ENCODE results near the gene HSDL2. TPM values are rescaled to one million over a fixed set of nuclear protein-coding genes. Genes with fewer than 3 reads are reported as not detected.

The HSDL2 gene
- polyA plus RNA-seq, 3 donors, result 6.4 to 34.8 (median 26.9) TPM

DNA sequence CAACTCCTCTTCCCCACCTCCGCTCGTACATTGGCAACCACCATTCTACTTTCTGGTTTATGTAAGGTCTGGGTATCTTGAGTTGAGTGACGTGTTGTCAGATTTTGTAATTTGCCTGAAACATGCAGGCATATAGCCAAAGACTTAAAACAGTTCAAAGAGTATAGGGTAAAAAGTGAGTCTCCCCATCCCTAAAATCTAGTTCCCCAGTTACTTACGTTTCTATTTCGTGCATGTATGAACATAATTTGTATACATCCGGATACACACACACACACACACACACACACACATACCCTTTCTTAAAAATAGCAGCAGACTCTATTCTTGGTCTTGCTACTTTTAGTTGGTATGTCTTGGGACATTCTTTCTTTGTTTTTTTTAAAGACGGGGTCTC is 915 bp downstream of the HSDL2 start:
- no peaks in the 10 kb centered on the region for H3K27me3 Mint-ChIP-seq (ENCODE audit: low read depth in 3 of 3)
- peaks cover 2 to 14% of the 10 kb centered on the region in 2 donors for H3K36me3 Mint-ChIP-seq
- H3K79me2 ChIP-seq (ENCODE audit: insufficient read depth, low read length), result peaks cover 53% of the 10 kb centered on the region
- peaks cover 60% of the 10 kb centered on the region for H3K4me1 Mint-ChIP-seq
- 100% methylated on average over 1 of the region's 7 CpGs for WGBS (ENCODE audit: insufficient coverage)
- peak overlapping the region; percentile 81 for H3K4me2 ChIP-seq (replicated peaks; ENCODE audit: extremely low read depth, low read length, poor library complexity, severe bottlenecking)
- peaks cover 0 to 2% (median 0%) of the 10 kb centered on the region in 7 donors for H3K9me3 Mint-ChIP-seq
- DNase-seq, result peak; percentile 25 to 52 (median 31)
- H2AFZ ChIP-seq (ENCODE audit: insufficient read depth, low read depth, low read length, poor library complexity, severe bottlenecking), result peak overlapping the region; percentile 84
- H3K27me3 ChIP-seq (ENCODE audit: control insufficient read depth in 2 of 2, insufficient read depth in 2 of 2, low read length in 2 of 2), result no peaks in the 10 kb centered on the region
- H3K9me3 ChIP-seq (replicated peaks in 1 of 2; ENCODE audit: control insufficient read depth in 1 of 2, insufficient read depth in 1 of 2, low read length in 2 of 2), result no peaks in the 10 kb centered on the region
- H3K9ac ChIP-seq (ENCODE audit: insufficient read depth, low read length, poor library complexity, severe bottlenecking), result peak overlapping the region; percentile 97
- H4K20me1 ChIP-seq (ENCODE audit: insufficient read depth, low read length), result no peaks in the 10 kb centered on the region
- H3K4me3 ChIP-seq (replicated peaks in 1 of 3; ENCODE audit: low read depth in 2 of 3, low read length in 3 of 3), result peak overlapping the region; percentile 90 to 98 (median 92)
- intact Hi-C loops (cut with micrococcal nuclease), result no loop called here
- peaks cover 41 to 55% of the 10 kb centered on the region in 2 donors for H3K4me1 ChIP-seq (ENCODE audit: control insufficient read depth in 1 of 2, insufficient read depth in 2 of 2, low read length in 2 of 2)
- TF ChIP-seq, protein P1, sequence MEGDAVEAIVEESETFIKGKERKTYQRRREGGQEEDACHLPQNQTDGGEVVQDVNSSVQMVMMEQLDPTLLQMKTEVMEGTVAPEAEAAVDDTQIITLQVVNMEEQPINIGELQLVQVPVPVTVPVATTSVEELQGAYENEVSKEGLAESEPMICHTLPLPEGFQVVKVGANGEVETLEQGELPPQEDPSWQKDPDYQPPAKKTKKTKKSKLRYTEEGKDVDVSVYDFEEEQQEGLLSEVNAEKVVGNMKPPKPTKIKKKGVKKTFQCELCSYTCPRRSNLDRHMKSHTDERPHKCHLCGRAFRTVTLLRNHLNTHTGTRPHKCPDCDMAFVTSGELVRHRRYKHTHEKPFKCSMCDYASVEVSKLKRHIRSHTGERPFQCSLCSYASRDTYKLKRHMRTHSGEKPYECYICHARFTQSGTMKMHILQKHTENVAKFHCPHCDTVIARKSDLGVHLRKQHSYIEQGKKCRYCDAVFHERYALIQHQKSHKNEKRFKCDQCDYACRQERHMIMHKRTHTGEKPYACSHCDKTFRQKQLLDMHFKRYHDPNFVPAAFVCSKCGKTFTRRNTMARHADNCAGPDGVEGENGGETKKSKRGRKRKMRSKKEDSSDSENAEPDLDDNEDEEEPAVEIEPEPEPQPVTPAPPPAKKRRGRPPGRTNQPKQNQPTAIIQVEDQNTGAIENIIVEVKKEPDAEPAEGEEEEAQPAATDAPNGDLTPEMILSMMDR (IDR thresholded peaks at IDR 0.05), result no peak
- peak overlapping the region in 1 of 2 donors; percentile 99 for H3K27ac ChIP-seq (ENCODE audit: low read depth in 1 of 2, low read length in 2 of 2)
- H3K36me3 ChIP-seq (replicated peaks in 1 of 2; ENCODE audit: control insufficient read depth in 1 of 2, insufficient read depth in 2 of 2, low read length in 2 of 2), result no peaks in the 10 kb centered on the region
- H3K27ac Mint-ChIP-seq, result peak overlapping the region; percentile 93 to 99 (median 98)
- peak overlapping the region; percentile 95 to 99 for H3K4me3 Mint-ChIP-seq

DNA sequence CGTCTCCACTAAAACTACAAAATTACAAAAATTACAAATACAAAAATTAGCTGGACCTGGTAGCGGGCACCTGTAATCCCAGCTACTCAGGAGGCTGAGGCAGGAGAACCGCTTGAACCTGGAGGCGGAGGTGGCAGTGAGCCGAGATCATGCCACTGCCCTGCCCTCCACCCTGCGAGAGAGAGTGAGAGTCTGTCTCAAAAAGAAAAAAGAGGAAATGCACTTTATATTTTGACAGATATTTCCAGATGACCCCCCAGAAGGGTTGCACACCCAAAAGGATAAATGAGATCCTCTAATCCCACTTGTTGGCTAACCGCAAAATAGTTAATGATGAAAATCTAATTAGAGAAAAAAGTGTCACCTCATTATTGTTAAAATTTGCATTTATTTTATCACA is 2.2 kb downstream of the HSDL2 start:
- intact Hi-C loops (cut with micrococcal nuclease), result no loop called here
- no peak for DNase-seq
- H3K27me3 Mint-ChIP-seq (ENCODE audit: low read depth in 3 of 3), result no peaks in the 10 kb centered on the region
- H2AFZ ChIP-seq (ENCODE audit: insufficient read depth, low read depth, low read length, poor library complexity, severe bottlenecking), result no peak overlapping the region
- H3K4me1 Mint-ChIP-seq, result peaks cover 54% of the 10 kb centered on the region
- TF ChIP-seq, protein P1 (IDR thresholded peaks at IDR 0.05), result no peak
- H3K4me3 ChIP-seq (replicated peaks in 1 of 3; ENCODE audit: low read depth in 2 of 3, low read length in 3 of 3), result no peak overlapping the region
- no peak overlapping the region for H3K27ac ChIP-seq (ENCODE audit: low read depth in 1 of 2, low read length in 2 of 2)
- no peak overlapping the region for H3K4me2 ChIP-seq (replicated peaks; ENCODE audit: extremely low read depth, low read length, poor library complexity, severe bottlenecking)
- peaks cover 0 to 6% of the 10 kb centered on the region in 2 donors for H3K36me3 Mint-ChIP-seq
- no peak overlapping the region for H3K9ac ChIP-seq (ENCODE audit: insufficient read depth, low read length, poor library complexity, severe bottlenecking)
- H3K79me2 ChIP-seq (ENCODE audit: insufficient read depth, low read length), result peaks cover 63% of the 10 kb centered on the region
- peaks cover 0 to 2% (median 0%) of the 10 kb centered on the region in 7 donors for H3K9me3 Mint-ChIP-seq
- H4K20me1 ChIP-seq (ENCODE audit: insufficient read depth, low read length), result no peaks in the 10 kb centered on the region
- no peaks in the 10 kb centered on the region for H3K36me3 ChIP-seq (replicated peaks in 1 of 2; ENCODE audit: control insufficient read depth in 1 of 2, insufficient read depth in 2 of 2, low read length in 2 of 2)
- no peak overlapping the region for H3K4me3 Mint-ChIP-seq
- H3K9me3 ChIP-seq (replicated peaks in 1 of 2; ENCODE audit: control insufficient read depth in 1 of 2, insufficient read depth in 1 of 2, low read length in 2 of 2), result no peaks in the 10 kb centered on the region
- H3K27ac Mint-ChIP-seq, result no peak overlapping the region
- WGBS (ENCODE audit: insufficient coverage), result 100% methylated on average over 2 of the region's 7 CpGs
- H3K27me3 ChIP-seq (ENCODE audit: control insufficient read depth in 2 of 2, insufficient read depth in 2 of 2, low read length in 2 of 2), result no peaks in the 10 kb centered on the region
- peaks cover 36 to 49% of the 10 kb centered on the region in 2 donors for H3K4me1 ChIP-seq (ENCODE audit: control insufficient read depth in 1 of 2, insufficient read depth in 2 of 2, low read length in 2 of 2)

Data from CD14-positive monocyte (primary cell).